Umbilical cord (tissue), 2 donors: ENCODE data around the gene SRD5A1. TPM values are rescaled to one million over a fixed set of nuclear protein-coding genes. Genes with fewer than 3 reads are reported as not detected.

Source experiments
- DNase-seq: peaks from one replicate; pipeline ENCODE4 v3.0.0-alpha.2; 2015; ENCODE audit warnings: low spot score
- total RNA-seq: library from RNA; depleted of rRNA; stranded (reverse); fragments of >200 nt; gene quantifications from one replicate; pipeline ENCODE4 v1.2.3, GENCODE V29; 2014; ENCODE audit warnings: low replicate concordance; ENCODE audit not compliant: insufficient read depth

The SRD5A1 gene
- total RNA-seq, 1 donor from 2014 or later, result 5.5 TPM

GRCh38 chr5:6604341-6604740, 28.9 kb upstream of the SRD5A1 start:
- DNase-seq, result no peak

GRCh38 chr5:6604946-6605345, 28.3 kb upstream of the SRD5A1 start:
- DNase-seq, result no peak

- no peak for DNase-seq
These were observed 26.2 kb upstream of the SRD5A1 start for GRCh38 chr5:6606884-6607558.

- no peak for DNase-seq
These were observed 25.7 kb upstream of the SRD5A1 start for GRCh38 chr5:6607559-6607936.

- DNase-seq, result no peak
These were observed 25.2 kb upstream of the SRD5A1 start for GRCh38 chr5:6608016-6608415.

- DNase-seq, result no peak
These were observed 21.6 kb upstream of the SRD5A1 start for GRCh38 chr5:6611334-6612256.

GRCh38 chr5:6615034-6615815, 18.0 kb upstream of the SRD5A1 start:
- no peak for DNase-seq

GRCh38 chr5:6616632-6617031, 16.6 kb upstream of the SRD5A1 start:
- DNase-seq, result no peak

GRCh38 chr5:6623228-6623627, 10.0 kb upstream of the SRD5A1 start:
- no peak for DNase-seq

- DNase-seq, result no peak
These were observed 9.3 kb upstream of the SRD5A1 start for GRCh38 chr5:6623941-6624340.

GRCh38 chr5:6626508-6626907, 6.7 kb upstream of the SRD5A1 start:
- no peak for DNase-seq

- DNase-seq, result no peak
These were observed 1.8 kb upstream of the SRD5A1 start for GRCh38 chr5:6631441-6631840.

- DNase-seq, result no peak
These were observed 834 bp upstream of the SRD5A1 start for GRCh38 chr5:6632324-6632887.

GRCh38 chr5:6633469-6634245, 417 bp downstream of the SRD5A1 start:
- DNase-seq, result peak; percentile 13

GRCh38 chr5:6634306-6634705, 1.1 kb downstream of the SRD5A1 start:
- DNase-seq, result peak; percentile 11

- no peak for DNase-seq
These were observed 1.7 kb downstream of the SRD5A1 start for GRCh38 chr5:6634788-6635430.

- no peak for DNase-seq
These were observed 3.1 kb downstream of the SRD5A1 start for GRCh38 chr5:6636293-6636692.

- no peak for DNase-seq
These were observed 3.8 kb downstream of the SRD5A1 start for GRCh38 chr5:6637022-6637421.

GRCh38 chr5:6637590-6637989, 4.3 kb downstream of the SRD5A1 start:
- DNase-seq, result no peak

- no peak for DNase-seq
These were observed 5.0 kb downstream of the SRD5A1 start for GRCh38 chr5:6638236-6638635.

GRCh38 chr5:6642655-6643054, 9.4 kb downstream of the SRD5A1 start:
- DNase-seq, result no peak
